Astrocyte (in vitro differentiated cells and primary cell): ENCODE measurements around the gene CFD. TPM values are rescaled to one million over a fixed set of nuclear protein-coding genes. Genes with fewer than 3 reads are reported as not detected.
A peak's percentile ranks its signal among the peaks of the same experiment; 100 is the strongest.

ENCODE experiments used
- DNase-seq: peaks from one replicate; pipeline ENCODE4 v3.0.0-alpha.2; 2010; ENCODE audit warnings: low read depth
- FAIRE-seq: peaks from 2 replicates; lab custom pipeline; 2011; peaks lifted over from hg19 to GRCh38; lab: Jason Lieb, UNC
- H2AFZ ChIP-seq: 2 replicates; pipeline ENCODE4 v1.6.0; 2012; ENCODE audit warnings: low read depth, low read length, inconsistent platforms
- H3K27ac ChIP-seq: 2 replicates; pipeline ENCODE4 v1.5.1; 2011; ENCODE audit warnings: low read depth, low read length, inconsistent platforms
- H3K27me3 ChIP-seq: 2 replicates; pipeline ENCODE4 v1.6.0; 2011; ENCODE audit warnings: low read length, inconsistent platforms; ENCODE audit not compliant: insufficient read depth
- H3K36me3 ChIP-seq: 2 replicates; pipeline ENCODE4 v1.5.1; 2011; ENCODE audit warnings: low read length, inconsistent platforms; ENCODE audit not compliant: insufficient read depth
- H3K4me1 ChIP-seq: 2 replicates; pipeline ENCODE4 v1.5.1; 2011; ENCODE audit warnings: low read length, inconsistent platforms; ENCODE audit not compliant: insufficient read depth
- H3K4me2 ChIP-seq: 2 replicates; pipeline ENCODE4 v1.6.0; 2012; ENCODE audit warnings: low read length, inconsistent platforms
- H3K4me3 ChIP-seq: 2 replicates; pipeline ENCODE4 v1.5.1; 2011; ENCODE audit warnings: low read depth, mild to moderate bottlenecking, low read length, inconsistent platforms; ENCODE audit not compliant: insufficient read depth
- H3K79me2 ChIP-seq: 2 replicates; pipeline ENCODE4 v1.6.0; 2012; ENCODE audit warnings: mild to moderate bottlenecking, low read length, inconsistent platforms; ENCODE audit not compliant: insufficient read depth
- H3K9ac ChIP-seq: 2 replicates; pipeline ENCODE4 v1.6.0; 2012; ENCODE audit warnings: mild to moderate bottlenecking, low read length, inconsistent platforms
- H3K9me3 ChIP-seq: 2 replicates; pipeline ENCODE4 v1.5.1; 2012; ENCODE audit warnings: low read depth, mild to moderate bottlenecking, low read length, inconsistent platforms; ENCODE audit not compliant: insufficient read depth
- H4K20me1 ChIP-seq: 2 replicates; pipeline ENCODE4 v1.6.0; 2012; ENCODE audit warnings: low read length, inconsistent platforms; ENCODE audit not compliant: insufficient read depth
- H3K27ac Mint-ChIP-seq: one replicate; pipeline ENCODE4 v1.8.0; 2021; ENCODE audit warnings: mild to moderate bottlenecking, mixed read lengths; ENCODE audit not compliant: unreplicated experiment
- H3K27me3 Mint-ChIP-seq: one replicate; pipeline ENCODE4 v1.8.0; 2021; ENCODE audit warnings: low read depth, mixed read lengths; ENCODE audit not compliant: unreplicated experiment
- H3K36me3 Mint-ChIP-seq: one replicate; pipeline ENCODE4 v1.8.0; 2021; ENCODE audit warnings: low read depth, mixed read lengths; ENCODE audit not compliant: unreplicated experiment
- H3K4me1 Mint-ChIP-seq: one replicate; pipeline ENCODE4 v1.8.0; 2021; ENCODE audit warnings: low read depth, mixed read lengths; ENCODE audit not compliant: unreplicated experiment
- H3K4me3 Mint-ChIP-seq: one replicate; pipeline ENCODE4 v1.8.0; 2021; ENCODE audit warnings: mild to moderate bottlenecking, moderate library complexity, mixed read lengths; ENCODE audit not compliant: unreplicated experiment
- H3K9me3 Mint-ChIP-seq: one replicate; pipeline ENCODE4 v1.8.0; 2021; ENCODE audit warnings: mild to moderate bottlenecking, mixed read lengths; ENCODE audit not compliant: unreplicated experiment
- CTCF ChIP-seq: IDR thresholded peaks from 2 replicates; pipeline ENCODE4 v1.5.1; 2011; ENCODE audit warnings: low read depth, mild to moderate bottlenecking, inconsistent platforms, low read length, moderate library complexity; ENCODE audit not compliant: insufficient read depth
- EZH2 ChIP-seq: IDR thresholded peaks from 2 replicates; pipeline ENCODE4 v1.6.1; 2012; ENCODE audit warnings: mild to moderate bottlenecking, low read length, inconsistent platforms; ENCODE audit not compliant: insufficient read depth
- microRNA-seq: library from miRNA; unstranded; fragments of <30 nt; microRNA quantifications from one replicate; pipeline ENCODE4 v1.2.0, GENCODE V29; 2020
- total RNA-seq: library from RNA; stranded (reverse); gene quantifications from 2 replicates; pipeline ENCODE4 v1.2.1, GENCODE V29; 2021

The CFD gene
- total RNA-seq, 1 donor from 2014 or later: 0.59 TPM

- peak overlapping the region; percentile 85 for H3K4me3 Mint-ChIP-seq
- Histone ChIP-seq H3K27me3 (no peaks in the 10 kb centered on the region), H4K20me1 (peaks cover 40% of the 10 kb centered on the region), H3K4me3 (peak overlapping the region; percentile 1), H3K9ac (no peak overlapping the region), H3K27ac (no peak overlapping the region), H3K4me1 (peaks cover 16% of the 10 kb centered on the region), H3K36me3 (no peaks in the 10 kb centered on the region), H3K4me2 (peak overlapping the region; percentile 44), H3K9me3 (no peaks in the 10 kb centered on the region), H2AFZ (no peak overlapping the region), H3K79me2 (peaks cover 40% of the 10 kb centered on the region)
- H3K36me3 Mint-ChIP-seq: peaks cover 2% of the 10 kb centered on the region
- H3K4me1 Mint-ChIP-seq: peaks cover 5% of the 10 kb centered on the region
- H3K9me3 Mint-ChIP-seq: no peaks in the 10 kb centered on the region
- TF ChIP-seq EZH2: no peak
- no peak for TF ChIP-seq CTCF
- H3K27me3 Mint-ChIP-seq: peaks cover 2% of the 10 kb centered on the region
- no peak for DNase-seq
- no peak overlapping the region for H3K27ac Mint-ChIP-seq
- FAIRE-seq: no peak
Measured at GRCh38 chr19:911197-912033, 52.0 kb downstream of the CFD start.

- Mint-ChIP-seq H3K27ac (no peak overlapping the region), H3K4me3 (peak overlapping the region; percentile 79), H3K4me1 (peaks cover 5% of the 10 kb centered on the region), H3K36me3 (peaks cover 2% of the 10 kb centered on the region), H3K9me3 (no peaks in the 10 kb centered on the region), H3K27me3 (peaks cover 2% of the 10 kb centered on the region)
- peak overlapping the region; percentile 68 for H3K4me3 ChIP-seq
- H3K36me3 ChIP-seq: no peaks in the 10 kb centered on the region
- peak overlapping the region; percentile 65 for H3K27ac ChIP-seq
- FAIRE-seq (no peak), DNase-seq (no peak)
- H3K9me3 ChIP-seq: no peaks in the 10 kb centered on the region
- H2AFZ ChIP-seq: no peak overlapping the region
- H3K9ac ChIP-seq: peak overlapping the region; percentile 88
- H3K4me1 ChIP-seq: peaks cover 20% of the 10 kb centered on the region
- peaks cover under 1% of the 10 kb centered on the region for H3K27me3 ChIP-seq
- H3K4me2 ChIP-seq: peak overlapping the region; percentile 88
- H4K20me1 ChIP-seq: peaks cover 30% of the 10 kb centered on the region
- TF ChIP-seq EZH2: no peak
- no peak for TF ChIP-seq CTCF
- H3K79me2 ChIP-seq: peaks cover 31% of the 10 kb centered on the region
Measured at GRCh38 chr19:912181-913079, 53.0 kb downstream of the CFD start.

Small RNAs within 50 kb of the gene (microRNA-seq; reads per million reads assigned to microRNA genes)
- 89.0 reads per million, percentile 65 among the genes with 10 or more reads in this experiment for gene MIR3187

Other genes with a start within 250 kb of the CFD start
- gene POLRMT, start 226.1 kb upstream of the CFD start, total RNA-seq: 43.4 and 45.3 TPM in 2 replicates
- 0.25 TPM in 1 of 2 replicates, not detected in the other for gene FGF22, start 219.8 kb upstream of the CFD start, total RNA-seq
- 58.3 and 58.5 TPM in 2 replicates for gene RNF126, start 196.4 kb upstream of the CFD start, total RNA-seq
- 72.0 and 78.8 TPM in 2 replicates for gene FSTL3, start 183.3 kb upstream of the CFD start, total RNA-seq
- not detected in 2 replicates for gene PRSS57, start 164.2 kb upstream of the CFD start, total RNA-seq
- 60.0 and 67.3 TPM in 2 replicates for gene PALM, start 150.7 kb upstream of the CFD start, total RNA-seq
- gene MISP, start 108.6 kb upstream of the CFD start, total RNA-seq: 0.36 and 0.43 TPM in 2 replicates
- gene PTBP1, start 62.2 kb upstream of the CFD start, total RNA-seq: 366 and 386 TPM in 2 replicates
- gene PLPPR3, start 37.7 kb upstream of the CFD start, total RNA-seq: 29.2 and 36.5 TPM in 2 replicates
- 1.00 and 1.4 TPM in 2 replicates for gene AZU1, start 31.8 kb upstream of the CFD start, total RNA-seq
- gene PRTN3, start 18.7 kb upstream of the CFD start, total RNA-seq: not detected in 2 replicates
- gene ELANE, start 7.4 kb upstream of the CFD start, total RNA-seq: not detected in 2 replicates
- gene MED16, start 33.5 kb downstream of the CFD start, total RNA-seq: 41.4 and 45.0 TPM in 2 replicates
- gene RNU6-9, start 33.8 kb downstream of the CFD start, total RNA-seq: not detected in 2 replicates
- 57.9 and 60.0 TPM in 2 replicates for gene R3HDM4, start 53.6 kb downstream of the CFD start, total RNA-seq
- gene KISS1R, start 57.7 kb downstream of the CFD start, total RNA-seq: not detected in 2 replicates
- 100 and 106 TPM in 2 replicates for gene ARID3A, start 66.4 kb downstream of the CFD start, total RNA-seq
- 60.0 and 68.9 TPM in 2 replicates for gene WDR18, start 124.7 kb downstream of the CFD start, total RNA-seq
- 2.5 and 2.7 TPM in 2 replicates for gene GRIN3B, start 140.8 kb downstream of the CFD start, total RNA-seq
- 155 and 173 TPM in 2 replicates for gene TMEM259, start 161.5 kb downstream of the CFD start, total RNA-seq
- gene RNU6-2, start 161.9 kb downstream of the CFD start, total RNA-seq: not detected in 2 replicates
- gene CNN2, start 166.9 kb downstream of the CFD start, total RNA-seq: 781 and 819 TPM in 2 replicates
- 14.3 and 18.4 TPM in 2 replicates for gene ABCA7, start 180.4 kb downstream of the CFD start, total RNA-seq
- gene ARHGAP45, start 207.5 kb downstream of the CFD start, total RNA-seq: 2.7 and 3.0 TPM in 2 replicates
- gene POLR2E, start 235.7 kb downstream of the CFD start, total RNA-seq: 180 and 207 TPM in 2 replicates
- 294 and 325 TPM in 2 replicates for gene GPX4, start 244.3 kb downstream of the CFD start, total RNA-seq